H1 (cell line): ENCODE results near the gene PHKG2.

ENCODE experiments used
- EZH2 ChIP-seq: fragments of 200-600 bp; sonication (generic); IDR thresholded peaks from 2 replicates; pipeline ENCODE4 v1.7.1; 2012; ENCODE audit warnings: low read depth, mild to moderate bottlenecking, moderate library complexity, low read length, inconsistent platforms; ENCODE audit not compliant: severe bottlenecking
- KDM1A ChIP-seq: fragments of 200-600, 300-600 bp; sonication (generic); IDR thresholded peaks from 2 replicates; pipeline ENCODE4 v1.7.1; 2016; ENCODE audit warnings: mild to moderate bottlenecking, low read length, borderline replicate concordance
- POLR2A ChIP-seq, 2 experiments: IDR thresholded peaks; 1 replicate in 1 of 2; 2 replicates in 1 of 2; pipeline ENCODE4 v1.6.1; 2011; ENCODE audit warnings: low read depth in 2 of 2, low read length in 2 of 2, mild to moderate bottlenecking in 2 of 2; ENCODE audit errors: control extremely low read depth in 1 of 2
- SP1 ChIP-seq: IDR thresholded peaks from 2 replicates; pipeline ENCODE4 v1.6.1; 2011; ENCODE audit warnings: low read depth, low read length
- TAF1 ChIP-seq: IDR thresholded peaks from 2 replicates; pipeline ENCODE4 v1.6.1; 2011; ENCODE audit warnings: mild to moderate bottlenecking, low read depth, low read length
- TCF12 ChIP-seq: IDR thresholded peaks from 2 replicates; pipeline ENCODE4 v1.6.1; 2011; ENCODE audit warnings: low read depth, mild to moderate bottlenecking, low read length
- TEAD4 ChIP-seq: IDR thresholded peaks from 2 replicates; pipeline ENCODE4 v1.6.1; 2012; ENCODE audit warnings: low read depth, low read length, inconsistent platforms, mixed read lengths
- TF ChIP-seq, protein P1 (sequence below), 3 experiments: IDR thresholded peaks; 1 replicate in 2 of 3; 2 replicates in 1 of 3; pipeline versions ENCODE4 v1.5.1 to v1.6.1; 2011; ENCODE audit warnings: low read length in 3 of 3, mild to moderate bottlenecking in 3 of 3, inconsistent platforms in 2 of 3, low read depth in 1 of 3, moderate library complexity in 1 of 3; ENCODE audit not compliant: insufficient read depth in 1 of 3; ENCODE audit errors: control extremely low read depth in 1 of 3
- TF ChIP-seq, protein P2 (sequence below): IDR thresholded peaks from 2 replicates; pipeline ENCODE4 v1.6.1; 2012; ENCODE audit warnings: inconsistent platforms

DNA sequence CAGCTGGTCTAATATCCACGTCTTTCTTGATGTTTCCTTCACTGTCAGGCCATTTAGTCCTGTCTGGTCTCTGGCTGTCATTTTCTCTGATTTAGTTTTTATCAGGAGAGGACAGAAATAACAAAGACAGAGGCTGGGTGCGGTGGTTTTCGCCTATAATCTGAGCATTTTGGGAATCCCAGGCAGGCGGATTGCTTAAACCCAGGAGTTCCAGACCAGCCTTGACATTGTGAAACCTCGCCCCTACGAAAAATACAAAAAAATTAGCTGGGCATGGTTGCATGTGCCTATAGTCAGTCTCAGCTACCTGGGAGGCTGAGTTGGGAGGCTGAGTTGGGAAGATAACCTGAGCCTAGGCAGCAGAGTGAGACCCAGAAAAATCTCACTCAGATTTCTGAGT is 42.2 kb upstream of the PHKG2 start:
- TF ChIP-seq SP1 (no peak), TCF12 (no peak), POLR2A (IDR thresholded peaks at IDR 0.05; ENCODE audit: control extremely low read depth in 1 of 2, low read depth in 2 of 2, low read length in 2 of 2) (no peak), TEAD4 (no peak), TAF1 (no peak), EZH2 (no peak), KDM1A (no peak)
- TF ChIP-seq, protein P1, sequence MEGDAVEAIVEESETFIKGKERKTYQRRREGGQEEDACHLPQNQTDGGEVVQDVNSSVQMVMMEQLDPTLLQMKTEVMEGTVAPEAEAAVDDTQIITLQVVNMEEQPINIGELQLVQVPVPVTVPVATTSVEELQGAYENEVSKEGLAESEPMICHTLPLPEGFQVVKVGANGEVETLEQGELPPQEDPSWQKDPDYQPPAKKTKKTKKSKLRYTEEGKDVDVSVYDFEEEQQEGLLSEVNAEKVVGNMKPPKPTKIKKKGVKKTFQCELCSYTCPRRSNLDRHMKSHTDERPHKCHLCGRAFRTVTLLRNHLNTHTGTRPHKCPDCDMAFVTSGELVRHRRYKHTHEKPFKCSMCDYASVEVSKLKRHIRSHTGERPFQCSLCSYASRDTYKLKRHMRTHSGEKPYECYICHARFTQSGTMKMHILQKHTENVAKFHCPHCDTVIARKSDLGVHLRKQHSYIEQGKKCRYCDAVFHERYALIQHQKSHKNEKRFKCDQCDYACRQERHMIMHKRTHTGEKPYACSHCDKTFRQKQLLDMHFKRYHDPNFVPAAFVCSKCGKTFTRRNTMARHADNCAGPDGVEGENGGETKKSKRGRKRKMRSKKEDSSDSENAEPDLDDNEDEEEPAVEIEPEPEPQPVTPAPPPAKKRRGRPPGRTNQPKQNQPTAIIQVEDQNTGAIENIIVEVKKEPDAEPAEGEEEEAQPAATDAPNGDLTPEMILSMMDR (IDR thresholded peaks at IDR 0.05; ENCODE audit: control extremely low read depth in 1 of 3, insufficient read depth in 1 of 3, low read depth in 1 of 3, low read length in 3 of 3): no peak
- TF ChIP-seq, protein P2, sequence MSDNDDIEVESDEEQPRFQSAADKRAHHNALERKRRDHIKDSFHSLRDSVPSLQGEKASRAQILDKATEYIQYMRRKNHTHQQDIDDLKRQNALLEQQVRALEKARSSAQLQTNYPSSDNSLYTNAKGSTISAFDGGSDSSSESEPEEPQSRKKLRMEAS: no peak
